IMR-90 (cell line): Measurements from ENCODE around the gene SLC9A2. TPM values are rescaled to one million over a fixed set of nuclear protein-coding genes. Genes with fewer than 3 reads are reported as not detected.

Source experiments
- ATAC-seq: fragments of 200-7000 bp; cut with Tn5 transposase; 2 replicates; pipeline ENCODE4 v1.9.1; 2020; ENCODE audit warnings: low read depth, mild to moderate bottlenecking, moderate library complexity
- BruUV-seq: library from RNA; stranded (reverse); fragments of 400-500 nt; replicated peaks from 2 replicates; lab custom pipeline; 2021; lab: Mats Ljungman, UMichigan
- CTCF ChIA-PET: fragments of 300-600 bp; formaldehyde crosslinking; extraction: SDS; loops from one replicate; lab custom pipeline; 2021; ENCODE audit warnings: antibody characterized with exemption; lab: Yijun Ruan, JAX
- POLR2A ChIA-PET: fragments of 300-600 bp; sonication (Branson Sonifier 250); formaldehyde crosslinking; loops from one replicate; lab custom pipeline; 2022; ENCODE audit warnings: antibody characterized with exemption; ENCODE audit not compliant: unreplicated experiment; lab: Charles Lee
- DNase-seq: peaks from one replicate; pipeline ENCODE4 v3.0.0; 2013
- H2AFZ ChIP-seq: replicated peaks from 2 replicates; pipeline ENCODE3; 2013; ENCODE audit warnings: low read length, mild to moderate bottlenecking; ENCODE audit not compliant: poor library complexity
- H2AK5ac ChIP-seq: 2 replicates; pipeline ENCODE4 v1.6.1; 2013; ENCODE audit warnings: low read depth, low read length, inconsistent platforms
- H2AK9ac ChIP-seq: replicated peaks from 2 replicates; pipeline ENCODE3; 2013; ENCODE audit warnings: mild to moderate bottlenecking, low read depth, low read length, moderate library complexity; ENCODE audit not compliant: poor library complexity
- H2BK120ac ChIP-seq: 2 replicates; pipeline ENCODE4 v1.6.1; 2013; ENCODE audit warnings: low read depth, low read length, inconsistent platforms
- H2BK15ac ChIP-seq: 3 replicates; pipeline ENCODE4 v1.6.1; 2013; ENCODE audit warnings: low read depth, low read length, inconsistent platforms
- H2BK20ac ChIP-seq: 2 replicates; pipeline ENCODE4 v1.6.1; 2013; ENCODE audit warnings: low read depth, mild to moderate bottlenecking, inconsistent platforms, low read length, moderate library complexity
- H2BK5ac ChIP-seq: 2 replicates; pipeline ENCODE4 v1.6.1; 2013; ENCODE audit warnings: mild to moderate bottlenecking, low read depth, low read length, inconsistent platforms; ENCODE audit not compliant: poor library complexity, severe bottlenecking
- H3K14ac ChIP-seq: replicated peaks from 2 replicates; pipeline ENCODE4 v1.6.1; 2013; ENCODE audit warnings: low read depth, low read length, inconsistent platforms
- H3K18ac ChIP-seq: 2 replicates; pipeline ENCODE4 v1.6.1; 2013; ENCODE audit warnings: low read depth, low read length, control low read depth
- H3K23ac ChIP-seq: 2 replicates; pipeline ENCODE4 v1.6.1; 2013; ENCODE audit warnings: low read depth, low read length, inconsistent platforms
- H3K27ac ChIP-seq: 2 replicates; pipeline ENCODE4 v1.5.1; 2013; ENCODE audit warnings: mild to moderate bottlenecking, control low read depth, low read length; ENCODE audit not compliant: insufficient read depth
- H3K27me3 ChIP-seq: 2 replicates; pipeline ENCODE4 v1.6.1; 2013; ENCODE audit warnings: low read length; ENCODE audit not compliant: control insufficient read depth, insufficient read depth
- H3K36me3 ChIP-seq: 2 replicates; pipeline ENCODE4 v1.6.1; 2013; ENCODE audit warnings: low read length, mixed read lengths; ENCODE audit not compliant: control insufficient read depth, insufficient read depth
- H3K4ac ChIP-seq: 2 replicates; pipeline ENCODE4 v1.6.1; 2013; ENCODE audit warnings: low read depth, low read length, inconsistent platforms
- H3K4me1 ChIP-seq: 2 replicates; pipeline ENCODE4 v1.6.1; 2013; ENCODE audit warnings: low read length, mixed read lengths; ENCODE audit not compliant: control insufficient read depth, insufficient read depth
- H3K4me2 ChIP-seq: 2 replicates; pipeline ENCODE4 v1.6.1; 2013; ENCODE audit warnings: low read depth, mild to moderate bottlenecking, control low read depth, low read length, moderate library complexity
- H3K4me3 ChIP-seq: 2 replicates; pipeline ENCODE4 v1.5.1; 2013; ENCODE audit warnings: low read depth, mild to moderate bottlenecking, control low read depth, low read length, moderate library complexity; ENCODE audit not compliant: insufficient read depth
- H3K56ac ChIP-seq: 2 replicates; pipeline ENCODE4 v1.6.1; 2013; ENCODE audit warnings: low read length, inconsistent platforms; ENCODE audit not compliant: insufficient read depth; ENCODE audit errors: extremely low read depth
- H3K79me1 ChIP-seq, 2 experiments: 2 replicates each; pipeline ENCODE4 v1.6.1; 2013; ENCODE audit warnings: low read length in 2 of 2, inconsistent platforms in 1 of 2, low read depth in 1 of 2
- H3K9ac ChIP-seq: 2 replicates; pipeline ENCODE4 v1.6.1; 2013; ENCODE audit warnings: low read depth, low read length, control low read depth
- H3K9me1 ChIP-seq: 2 replicates; pipeline ENCODE4 v1.6.1; 2013; ENCODE audit warnings: low read length, inconsistent platforms; ENCODE audit not compliant: insufficient read depth
- H3K9me3 ChIP-seq: 2 replicates; pipeline ENCODE4 v1.6.1; 2013; ENCODE audit warnings: low read length; ENCODE audit not compliant: control insufficient read depth, insufficient read depth
- H4K20me1 ChIP-seq: 2 replicates; pipeline ENCODE4 v1.6.1; 2013; ENCODE audit warnings: low read length, inconsistent platforms; ENCODE audit not compliant: insufficient read depth
- H4K5ac ChIP-seq: 2 replicates; pipeline ENCODE4 v1.6.1; 2013; ENCODE audit warnings: mild to moderate bottlenecking, low read depth, low read length, control low read depth
- H4K8ac ChIP-seq, 2 experiments: 2 replicates each; pipeline ENCODE4 v1.6.1; 2013; ENCODE audit warnings: low read depth in 2 of 2, low read length in 2 of 2, control low read depth in 1 of 2, inconsistent platforms in 1 of 2
- H4K91ac ChIP-seq: 2 replicates; pipeline ENCODE4 v1.6.1; 2013; ENCODE audit warnings: low read depth, low read length, inconsistent platforms; ENCODE audit not compliant: insufficient read depth
- CHD1 ChIP-seq: IDR thresholded peaks from 2 replicates; pipeline ENCODE4 v1.6.1; 2012; ENCODE audit warnings: low read depth, low read length, improper control_type of control experiment
- CTCF ChIP-seq: conservative IDR thresholded peaks from 2 replicates; pipeline ENCODE4 v1.5.1; 2012; ENCODE audit warnings: mild to moderate bottlenecking, low read depth, low read length, improper control_type of control experiment
- ELK1 ChIP-seq: fragments of 150-350 bp; IDR thresholded peaks from 2 replicates; pipeline ENCODE4 v1.6.1; 2016; ENCODE audit warnings: low read depth, mild to moderate bottlenecking, low read length, moderate library complexity, borderline replicate concordance
- FOS ChIP-seq: fragments of 150-350 bp; IDR thresholded peaks from 2 replicates; pipeline ENCODE4 v1.6.1; 2016; ENCODE audit warnings: low read depth, low read length
- MAFK ChIP-seq: IDR thresholded peaks from 2 replicates; pipeline ENCODE4 v1.6.1; 2012; ENCODE audit warnings: low read depth, low read length, improper control_type of control experiment
- MXI1 ChIP-seq: IDR thresholded peaks from 2 replicates; pipeline ENCODE4 v1.6.1; 2012; ENCODE audit warnings: low read depth, mild to moderate bottlenecking, low read length, moderate library complexity, borderline replicate concordance
- RAD21 ChIP-seq: IDR thresholded peaks from 2 replicates; pipeline ENCODE4 v1.6.1; 2012; ENCODE audit warnings: low read length, improper control_type of control experiment
- RCOR1 ChIP-seq: IDR thresholded peaks from 2 replicates; pipeline ENCODE4 v1.6.1; 2012; ENCODE audit warnings: mild to moderate bottlenecking, low read length, improper control_type of control experiment; ENCODE audit not compliant: insufficient replicate concordance
- SMC3 ChIP-seq: fragments of 150-350 bp; IDR thresholded peaks from 2 replicates; pipeline ENCODE4 v1.6.1; 2016; ENCODE audit warnings: low read depth, mild to moderate bottlenecking, antibody characterized with exemption, low read length, moderate library complexity
- WGBS, 2 experiments: methylation state at CpG; one replicate each; pipeline versions ENCODE4 v1.1.5 to v1.1.7; 2013; ENCODE audit warnings: missing lambda C conversion rate in 2 of 2; ENCODE audit not compliant: insufficient read length in 1 of 2; ENCODE audit errors: extremely low coverage in 2 of 2; 5-methylcytosine and 5-hydroxymethylcytosine counted together
- dilution Hi-C: fragments of 300-500 bp; cut with HindIII; formaldehyde crosslinking; loops from one replicate; pipeline ENCODE4 v1.14.3; 2018; ENCODE audit warnings: low sequenced_read_pairs; ENCODE audit not compliant: unreplicated experiment
- in situ Hi-C: fragments of 300-500 bp; cut with MboI; formaldehyde crosslinking; loops from 3 replicates; pipeline ENCODE4 v1.14.3; 2019; ENCODE audit warnings: low sequenced_read_pairs, inconsistent platforms, mixed read lengths
- intact Hi-C: fragments of 100-400 bp; cut with micrococcal nuclease; formaldehyde crosslinking; loops from 2 replicates; pipeline ENCODE4 v1.10.0; 2022
- polyA plus RNA-seq, 3 experiments: library from polyadenylated mRNA; depleted of rRNA; stranded (reverse); fragments of >200 nt; gene quantifications; 2 replicates each; pipeline ENCODE4 v1.2.3, GENCODE V29; 2012; ENCODE audit warnings: low replicate concordance in 1 of 3
- total RNA-seq: library from RNA; depleted of rRNA; stranded (reverse); fragments of >200 nt; gene quantifications from 2 replicates; pipeline ENCODE4 v1.2.3, GENCODE V29; 2012

Gene SLC9A2
- total and polyA plus RNA-seq, 2 of the 4 experiments (the other 2 are of a cell fraction), result not detected

GRCh38 chr2:102592601-102593000, 26.8 kb upstream of the SLC9A2 start:
- ATAC-seq, result no peak
- H2BK15ac ChIP-seq, result no peak overlapping the region
- BruUV-seq, result no TSS peak

More at GRCh38 chr2:102592601-102593000, 26.8 kb upstream of the SLC9A2 start:
- peak; percentile 64 for TF ChIP-seq RAD21
- TF ChIP-seq MAFK, result no peak
- TF ChIP-seq CHD1, result no peak
- no peak for TF ChIP-seq RCOR1
- no peak for TF ChIP-seq ELK1
- TF ChIP-seq MXI1, result no peak
- peak; percentile 60 for TF ChIP-seq CTCF
- no peak for TF ChIP-seq FOS
- TF ChIP-seq SMC3, result peak; percentile 36
- peak; percentile 8 for DNase-seq
- H3K9me3 ChIP-seq, result no peaks in the 10 kb centered on the region
- H3K36me3 ChIP-seq, result no peaks in the 10 kb centered on the region
- H2AK9ac ChIP-seq, result no peak overlapping the region
- intact Hi-C loops, result loop anchor here (1.0 kb wide), 1 partner anchor 119 kb away; the partner anchor contains the start of gene SLC9A4
- H2BK20ac ChIP-seq, result no peak overlapping the region
- no peak overlapping the region for H3K27ac ChIP-seq
- no peaks in the 10 kb centered on the region for H3K4me1 ChIP-seq
- H2BK5ac ChIP-seq, result no peak overlapping the region
- H4K20me1 ChIP-seq, result no peaks in the 10 kb centered on the region
- peaks cover 2% of the 10 kb centered on the region; the same call in 1 of the 2 replicates for H3K27me3 ChIP-seq
- in situ Hi-C loops, result no loop called here
- no peaks in the 10 kb centered on the region for H3K79me1 ChIP-seq
- H3K4me2 ChIP-seq, result no peak overlapping the region
- no peaks in the 10 kb centered on the region for H3K9me1 ChIP-seq
- H4K8ac ChIP-seq, result no peak overlapping the region
- no peak overlapping the region for H4K5ac ChIP-seq
- H3K18ac ChIP-seq, result no peak overlapping the region
- CTCF ChIA-PET, result interaction anchor here (0.9 kb wide), 1 partner anchor 11 kb away, joined by 4 read pairs; no protein-coding TSS in a partner anchor
- H3K9ac ChIP-seq, result no peak overlapping the region
- H2AFZ ChIP-seq, result no peak overlapping the region
- no peak overlapping the region for H3K56ac ChIP-seq
- dilution Hi-C loops, result no loop called here
- no peak overlapping the region for H4K91ac ChIP-seq
- H3K23ac ChIP-seq, result no peak overlapping the region
- H3K14ac ChIP-seq, result no peak overlapping the region
- H3K4me3 ChIP-seq, result no peak overlapping the region
- H2AK5ac ChIP-seq, result no peak overlapping the region
- H3K4ac ChIP-seq, result no peak overlapping the region
- POLR2A ChIA-PET, result no interaction called here
- 100% methylated on average over 1 of the region's 2 CpGs; no CpG with 5 or more reads in 1 of the 2 experiments for WGBS, 2 experiments
- H2BK120ac ChIP-seq, result no peak overlapping the region
